Activated gamma-delta T cell treated with Interleukin-2 at 50 U/mL for 16 hours (primary cell): Measurements from ENCODE around the gene KRTAP13-4.

Source experiments
- DNase-seq: peaks from one replicate; pipeline ENCODE4 v3.0.0-alpha.2; 2020

Gene KRTAP13-4, protein sequence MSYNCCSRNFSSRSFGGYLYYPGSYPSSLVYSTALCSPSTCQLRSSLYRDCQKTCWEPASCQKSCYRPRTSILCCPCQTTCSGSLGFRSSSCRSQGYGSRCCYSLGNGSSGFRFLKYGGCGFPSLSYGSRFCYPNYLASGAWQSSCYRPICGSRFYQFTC

DNA sequence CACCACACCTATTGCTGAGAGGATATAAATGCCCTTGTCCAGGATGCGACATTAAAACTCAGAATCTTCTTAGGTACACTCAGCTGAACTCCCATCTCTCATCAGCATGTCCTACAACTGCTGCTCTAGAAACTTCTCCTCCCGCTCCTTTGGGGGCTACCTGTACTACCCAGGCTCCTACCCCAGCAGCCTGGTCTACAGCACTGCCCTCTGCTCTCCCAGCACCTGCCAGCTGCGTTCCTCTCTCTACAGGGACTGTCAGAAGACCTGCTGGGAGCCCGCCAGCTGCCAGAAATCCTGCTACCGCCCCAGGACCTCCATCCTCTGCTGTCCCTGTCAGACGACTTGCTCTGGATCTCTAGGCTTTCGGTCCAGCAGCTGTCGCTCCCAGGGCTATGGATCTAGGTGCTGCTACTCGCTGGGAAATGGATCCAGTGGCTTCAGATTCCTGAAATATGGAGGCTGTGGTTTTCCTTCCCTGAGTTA is at the start of gene KRTAP13-4:
KRTAP13-4 (plus strand) TSS at position 51 of the 486 bp plus-strand sequence; CDS start at position 107, 56 bp downstream.
- DNase-seq = no peak

DNA sequence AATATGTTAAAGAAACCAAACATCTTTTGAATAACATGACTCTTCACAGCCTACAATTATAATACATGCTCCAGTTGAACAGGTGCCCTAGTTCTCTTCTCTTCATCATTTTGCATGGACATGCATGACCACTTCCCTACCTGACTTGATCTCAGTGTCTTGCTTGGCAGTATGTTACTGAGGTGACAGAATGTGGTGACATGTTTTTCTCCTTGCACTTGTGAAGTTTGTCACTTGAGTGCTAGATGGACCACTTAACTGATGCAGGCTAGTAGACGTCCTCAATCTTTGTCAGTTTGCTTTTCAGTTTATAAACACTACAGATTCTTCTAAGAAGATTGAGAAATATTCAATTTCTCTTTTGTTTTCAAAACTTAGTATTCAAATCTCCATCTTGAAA is 47.8 kb upstream of the KRTAP13-4 start:
- no peak for DNase-seq

DNA sequence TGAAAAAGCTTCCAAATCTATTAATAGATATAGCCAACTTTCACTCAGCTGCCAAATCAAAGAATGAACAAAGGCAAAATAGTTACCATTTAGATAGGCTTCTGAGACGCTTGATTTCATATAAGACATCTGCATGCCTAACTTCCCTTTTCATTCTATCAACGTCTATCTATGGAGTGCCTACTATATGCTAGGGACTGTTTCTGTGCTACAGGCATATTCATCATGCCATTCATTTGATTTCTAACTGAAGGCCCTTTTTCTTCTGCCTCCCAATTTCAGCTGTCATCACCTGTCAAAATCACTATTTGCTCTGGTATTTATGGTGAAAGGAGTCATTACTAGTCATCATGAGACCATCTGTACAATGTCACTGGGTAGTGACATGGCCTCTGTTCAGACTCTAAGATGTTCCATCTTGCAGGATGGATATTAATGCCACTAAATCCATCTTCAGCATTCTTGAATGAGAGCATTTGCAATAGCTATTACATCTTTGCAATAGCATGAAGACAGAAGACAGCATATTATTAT is 38.5 kb upstream of the KRTAP13-4 start:
- DNase-seq = no peak

DNA sequence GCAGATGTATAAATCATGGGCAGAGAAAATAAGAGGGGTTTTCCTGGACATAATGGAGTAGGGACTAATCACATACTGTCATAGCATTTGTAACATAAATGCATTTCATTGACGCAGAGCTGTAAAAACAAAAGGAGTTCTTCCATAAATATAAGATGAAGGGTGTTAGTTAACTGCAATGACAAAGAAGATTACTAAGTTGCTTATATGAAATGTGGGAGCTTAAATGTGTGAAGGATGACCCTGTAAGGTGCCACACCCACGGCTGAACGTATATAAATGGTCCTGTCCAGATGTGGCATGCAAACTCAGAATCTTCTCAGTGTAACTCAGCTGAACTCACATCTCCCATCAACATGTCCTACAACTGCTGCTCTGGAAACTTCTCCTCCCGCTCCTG is 34.3 kb upstream of the KRTAP13-4 start, which contains the start of gene KRTAP13-1:
KRTAP13-1 (plus strand) TSS at position 301 of the 400 bp plus-strand sequence; CDS start at position 357, 56 bp downstream.
- no peak for DNase-seq

DNA sequence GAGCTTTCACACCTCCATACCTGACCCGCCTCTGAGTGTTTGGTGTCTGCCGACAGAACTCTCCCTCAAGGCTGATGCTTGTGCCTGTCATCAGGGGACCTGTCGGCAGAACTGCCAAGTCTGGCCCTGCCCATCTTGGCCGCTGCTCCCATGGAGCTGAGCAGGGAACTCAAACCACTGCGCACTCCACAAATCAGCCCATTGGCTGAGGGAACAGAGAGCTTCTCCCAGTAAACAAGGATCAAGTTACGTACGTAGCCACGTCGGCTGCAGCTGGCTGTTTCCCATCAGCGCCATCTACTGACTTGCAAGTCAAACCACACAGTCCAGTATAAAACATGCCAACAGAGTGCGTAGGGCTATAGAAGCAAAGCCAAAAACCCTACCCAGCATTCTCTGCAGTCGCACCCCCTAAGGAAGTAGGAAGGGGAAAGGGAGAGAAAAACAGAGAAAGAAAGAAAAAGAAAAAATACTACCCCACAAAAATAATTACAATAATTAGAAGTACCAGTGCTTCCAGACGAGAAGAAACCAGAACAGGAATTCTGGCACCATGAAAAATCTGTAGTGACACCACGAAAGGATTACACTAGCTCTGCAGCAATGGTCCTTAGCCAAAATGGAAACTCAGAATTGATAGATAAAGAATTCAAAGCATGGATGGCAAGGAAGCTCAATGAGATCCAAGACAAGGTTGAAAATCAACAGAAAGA is 21.1 kb upstream of the KRTAP13-4 start:
- DNase-seq = no peak

DNA sequence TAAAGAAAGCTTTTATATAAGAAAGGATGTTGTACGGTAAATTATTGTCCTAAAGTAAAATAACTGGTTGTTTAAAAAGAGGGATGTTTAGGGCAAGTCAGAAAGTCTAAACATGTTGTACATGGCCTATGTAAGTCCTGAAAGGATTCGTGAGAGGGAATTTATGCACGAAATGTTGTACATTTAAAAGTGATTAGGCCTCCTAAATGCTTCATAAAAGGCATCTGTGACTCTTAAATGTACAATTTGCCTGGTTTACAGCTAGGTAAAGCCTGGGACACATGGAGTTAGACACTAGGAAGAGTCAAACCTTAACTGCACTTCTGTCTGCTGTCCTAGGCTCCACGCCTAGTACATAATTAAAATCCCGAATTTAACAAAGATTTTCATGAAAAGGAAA is 14.0 kb upstream of the KRTAP13-4 start:
- no peak for DNase-seq

DNA sequence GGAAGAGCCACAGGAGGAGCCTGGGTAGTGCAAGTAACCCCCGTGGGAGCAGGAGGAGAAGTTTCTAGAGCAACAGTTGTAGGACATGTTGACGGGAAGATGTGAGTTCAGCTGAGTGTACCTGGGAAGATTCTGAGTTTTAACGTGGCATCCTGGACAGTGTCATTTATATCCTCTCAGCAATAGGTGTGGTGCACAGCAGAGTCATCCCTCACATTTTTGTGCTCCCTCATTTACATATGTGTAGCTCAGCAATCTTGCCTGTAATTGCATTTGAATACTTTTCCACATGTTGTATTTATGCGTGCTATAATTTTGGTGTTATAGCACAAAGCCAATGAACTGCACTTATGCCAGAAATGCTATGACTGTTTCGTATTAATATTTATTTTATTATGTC is 4.2 kb upstream of the KRTAP13-4 start, which contains the start of gene KRTAP13-3:
KRTAP13-3 (minus strand) TSS at position 101 of the 400 bp plus-strand sequence; CDS start at position 87, 14 bp downstream.
- no peak for DNase-seq

DNA sequence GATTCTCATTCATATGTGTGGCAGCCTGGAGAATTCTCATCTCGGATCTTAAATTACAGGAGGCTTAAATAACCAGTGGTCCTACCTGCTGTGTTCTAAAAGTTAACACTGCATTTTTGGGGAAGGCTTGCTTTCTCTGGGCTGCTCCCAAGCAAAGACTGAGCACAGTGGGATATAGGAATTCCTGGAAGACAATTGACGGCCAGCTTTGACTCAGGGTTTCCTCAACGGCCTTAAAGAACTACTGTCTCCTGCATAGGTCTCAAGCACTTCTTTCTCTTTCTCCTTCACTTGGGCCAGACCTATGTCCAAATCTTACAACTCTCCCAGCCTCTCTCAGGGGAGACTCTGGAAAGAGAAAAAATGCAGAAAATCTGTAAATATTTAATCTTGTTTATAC is 3.3 kb upstream of the KRTAP13-4 start:
- no peak for DNase-seq

DNA sequence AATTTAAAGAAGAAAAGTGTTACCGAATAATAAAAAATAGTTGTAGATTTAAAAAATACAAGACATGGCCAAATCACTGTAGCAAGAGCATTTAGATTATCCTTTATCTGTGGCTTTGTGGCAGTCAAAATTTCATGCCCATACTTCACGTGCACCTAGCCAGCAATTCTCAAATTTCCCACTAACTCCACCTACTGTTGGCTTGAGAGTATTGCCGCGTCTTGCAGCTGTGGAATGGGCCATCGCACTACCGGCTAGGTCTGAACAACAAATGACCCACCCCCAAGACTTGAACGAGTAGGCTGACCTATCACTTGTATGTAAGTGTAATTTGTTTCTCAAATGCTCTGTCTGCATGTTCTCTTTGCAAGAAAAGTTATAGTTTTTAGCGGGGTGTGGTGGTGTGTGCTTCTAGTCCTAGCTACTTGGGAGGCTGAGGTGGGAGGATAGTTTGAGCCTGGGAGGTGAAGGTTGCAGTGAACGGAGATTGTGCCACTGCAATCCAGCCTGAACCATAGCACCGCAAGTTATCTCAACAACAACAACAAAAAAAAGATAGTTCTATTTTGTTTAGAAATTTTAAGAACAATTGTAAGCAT is 4.1 kb downstream of the KRTAP13-4 start:
- no peak for DNase-seq

DNA sequence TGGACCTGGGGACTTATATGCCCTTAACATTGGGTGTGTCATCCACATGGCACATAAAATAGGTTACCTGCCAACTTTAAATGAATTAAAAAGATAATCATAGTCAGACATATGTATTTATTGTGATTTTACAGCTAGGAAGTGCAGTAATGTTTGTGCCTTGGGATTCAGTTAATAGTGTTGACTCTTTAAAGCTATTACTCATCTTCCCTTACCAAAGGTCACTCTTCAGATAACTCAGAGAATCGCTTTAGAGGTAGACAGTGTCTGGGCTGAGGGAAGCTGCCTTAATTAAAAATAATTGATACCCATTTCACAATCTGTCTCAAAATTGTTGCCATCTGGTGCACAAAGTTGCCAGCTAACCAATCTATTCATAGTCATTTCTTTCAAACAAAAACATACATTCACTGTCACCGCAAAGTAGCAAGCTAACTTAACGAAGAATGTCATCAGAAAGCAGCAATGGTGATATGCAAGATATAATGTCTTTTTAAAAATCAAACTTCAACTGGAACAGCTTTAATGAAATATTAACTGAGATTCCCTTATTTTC is 7.1 kb downstream of the KRTAP13-4 start:
- no peak for DNase-seq

DNA sequence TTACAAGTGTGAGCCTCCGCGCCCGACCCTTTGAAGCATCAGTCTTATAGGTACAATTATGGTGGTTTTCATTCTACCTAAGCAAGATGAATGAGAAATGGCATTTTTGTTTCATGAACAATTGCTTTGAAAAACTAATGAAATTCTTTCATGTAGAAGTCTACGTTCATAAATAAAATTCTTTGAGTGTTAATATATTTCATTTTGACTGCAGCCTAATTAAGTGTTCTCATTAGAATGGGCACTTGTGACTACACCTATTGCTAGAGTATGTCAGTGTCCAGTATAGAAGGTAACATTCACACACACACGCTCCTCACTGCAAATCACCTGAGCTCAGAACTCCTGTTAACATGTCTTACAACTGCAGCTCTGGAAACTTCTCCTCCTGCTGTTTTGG is 10.0 kb downstream of the KRTAP13-4 start, which contains the start of gene KRTAP15-1:
KRTAP15-1 (plus strand) TSS at position 301 of the 400 bp plus-strand sequence; CDS start at position 354, 53 bp downstream.
- DNase-seq = no peak

DNA sequence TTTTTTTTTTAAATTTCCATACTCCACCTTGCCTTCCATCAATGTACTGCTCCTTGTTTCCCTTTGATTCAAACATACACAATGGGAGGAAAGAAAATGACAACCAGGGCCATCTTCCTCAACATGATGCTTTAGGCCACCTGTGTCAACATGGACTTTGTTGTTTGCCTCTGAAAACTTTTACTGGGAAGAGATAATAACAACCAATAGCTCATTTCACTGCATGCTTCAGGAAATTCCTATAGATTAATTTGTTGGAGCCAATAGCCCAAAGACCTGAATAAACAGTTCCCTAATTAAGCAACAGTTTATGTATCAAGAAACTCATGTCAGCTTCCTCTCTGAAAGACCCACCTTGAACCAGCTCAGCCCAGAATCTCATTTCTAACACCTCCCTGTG is 13.2 kb downstream of the KRTAP13-4 start:
- DNase-seq = no peak

DNA sequence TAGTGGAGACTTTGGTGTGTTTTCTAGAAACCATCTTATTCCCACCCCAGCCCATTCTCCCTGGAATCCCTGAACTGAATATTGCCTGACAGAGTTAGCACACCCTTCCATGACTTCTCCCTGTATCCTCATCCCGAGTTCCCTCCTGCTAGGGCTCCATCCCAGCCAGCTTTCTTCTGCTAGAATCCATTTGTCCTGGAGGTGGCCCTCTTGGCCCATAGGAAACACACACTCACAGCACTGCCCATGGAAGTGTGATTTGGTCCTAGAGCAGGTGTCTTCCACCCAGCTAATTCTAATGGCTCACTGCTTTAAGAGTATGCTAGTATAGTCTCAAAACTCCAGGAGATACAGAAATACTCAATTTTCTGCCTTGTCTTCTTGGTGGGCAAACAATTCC is 14.2 kb downstream of the KRTAP13-4 start:
- no peak for DNase-seq

DNA sequence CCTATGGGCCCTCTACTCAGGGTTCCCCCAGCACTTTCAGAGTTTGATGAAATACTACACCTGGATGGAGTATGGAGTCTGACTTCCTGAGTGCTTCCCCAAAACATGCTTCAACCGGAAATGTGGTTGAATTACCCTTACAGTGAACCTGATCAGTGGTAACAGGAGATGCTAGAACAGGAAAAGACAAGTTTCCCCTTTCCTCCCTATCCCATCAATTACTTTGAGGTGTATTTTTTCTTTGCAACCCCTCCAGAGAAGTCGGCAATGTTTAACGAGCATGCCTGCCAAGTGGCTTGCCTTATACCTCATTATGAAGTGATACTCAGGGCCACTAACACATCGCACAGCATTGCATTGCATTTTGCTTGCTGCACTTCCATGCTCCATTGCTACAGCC is 17.0 kb downstream of the KRTAP13-4 start:
- DNase-seq = no peak

DNA sequence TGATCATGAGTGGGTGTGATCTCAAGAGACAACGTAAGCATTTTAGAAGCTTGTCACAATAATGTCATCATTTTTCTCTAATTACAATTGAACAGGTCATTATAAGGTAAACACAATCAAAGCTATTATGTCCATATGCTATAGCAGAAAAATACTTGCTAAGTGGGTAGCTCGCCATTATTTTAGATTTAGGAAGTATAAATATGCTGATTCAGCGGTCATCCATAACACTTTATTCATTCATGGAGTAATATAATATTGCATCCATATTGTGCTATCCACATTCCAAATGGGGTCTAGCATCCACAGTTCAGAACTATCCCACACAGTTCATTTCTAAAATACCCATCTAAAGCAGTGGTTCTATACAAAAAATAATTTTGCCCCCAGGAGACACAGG is 18.5 kb downstream of the KRTAP13-4 start:
- no peak for DNase-seq

DNA sequence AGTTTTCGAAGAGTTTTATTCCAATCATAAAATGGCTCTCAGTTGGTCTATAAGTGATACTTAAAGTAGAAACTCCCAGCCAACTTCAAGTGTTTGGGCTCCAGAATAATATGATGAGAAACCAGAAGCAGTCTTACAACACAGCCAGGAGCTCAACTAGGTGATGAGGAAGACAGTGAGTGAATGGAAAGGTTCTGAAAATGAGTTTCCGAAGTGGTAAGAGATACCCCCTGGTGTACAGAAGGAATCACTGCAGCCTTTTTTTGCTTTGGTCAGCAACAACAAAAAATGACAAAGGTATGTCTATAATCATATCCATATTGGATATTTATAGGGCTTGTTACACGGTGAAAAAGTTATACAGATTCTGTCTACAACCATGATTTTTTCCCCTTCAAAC is 33.7 kb downstream of the KRTAP13-4 start:
- no peak for DNase-seq

DNA sequence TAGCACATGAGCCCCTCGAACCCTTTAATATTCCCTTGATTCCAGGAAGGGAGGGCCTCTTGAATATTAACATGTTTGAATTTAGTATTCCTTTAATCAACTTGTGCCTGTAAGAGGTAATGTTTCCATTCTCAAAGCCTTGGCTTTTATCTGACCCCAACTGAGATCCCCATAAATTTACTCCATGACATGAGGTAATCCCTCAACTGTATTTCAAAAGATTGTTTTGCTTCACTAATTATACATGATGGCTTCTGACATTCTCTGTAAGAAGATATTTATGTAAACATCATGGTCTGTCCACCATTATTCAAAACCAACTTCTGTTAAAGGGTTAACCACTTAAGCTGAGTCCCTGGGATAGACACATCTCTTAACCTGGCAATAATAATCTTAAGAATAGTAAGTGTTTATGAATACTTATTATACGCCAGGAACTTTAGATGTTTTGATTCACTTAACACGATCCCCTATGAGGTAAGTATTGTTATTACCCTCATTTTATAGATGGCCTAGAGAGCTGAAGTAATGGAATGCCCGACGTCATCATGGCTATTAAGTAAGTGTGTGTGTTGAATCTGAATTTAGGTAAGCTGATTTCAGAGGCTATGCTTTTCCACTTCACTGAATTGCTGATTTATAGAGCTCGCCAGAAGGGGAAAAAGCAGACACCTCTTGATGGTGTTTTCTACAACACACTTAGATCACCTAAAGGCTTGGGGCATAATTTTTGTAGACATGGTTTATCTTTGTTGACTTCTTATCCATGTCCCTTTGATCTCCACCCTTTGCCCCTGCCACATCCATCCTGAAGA is 39.1 kb downstream of the KRTAP13-4 start:
- no peak for DNase-seq

DNA sequence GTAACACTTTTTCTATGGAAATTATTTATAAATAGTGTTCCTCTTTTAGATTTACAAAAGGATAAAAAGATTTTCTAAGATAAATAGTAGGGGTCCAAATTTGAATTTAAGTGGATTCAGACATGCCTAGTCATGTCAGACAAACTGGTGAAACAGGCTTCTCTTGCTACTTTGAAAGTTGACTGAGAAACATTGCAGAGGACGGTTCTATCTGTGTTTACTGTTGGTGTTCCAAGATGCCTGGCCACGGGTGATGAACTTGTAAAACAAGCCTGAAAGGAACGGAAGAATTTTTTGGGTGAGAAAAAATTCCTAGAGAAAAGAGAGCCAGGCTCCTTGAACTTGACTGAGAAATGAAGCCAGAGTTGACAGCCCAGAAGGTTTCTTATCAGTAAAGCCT is 48.0 kb downstream of the KRTAP13-4 start:
- no peak for DNase-seq

DNA sequence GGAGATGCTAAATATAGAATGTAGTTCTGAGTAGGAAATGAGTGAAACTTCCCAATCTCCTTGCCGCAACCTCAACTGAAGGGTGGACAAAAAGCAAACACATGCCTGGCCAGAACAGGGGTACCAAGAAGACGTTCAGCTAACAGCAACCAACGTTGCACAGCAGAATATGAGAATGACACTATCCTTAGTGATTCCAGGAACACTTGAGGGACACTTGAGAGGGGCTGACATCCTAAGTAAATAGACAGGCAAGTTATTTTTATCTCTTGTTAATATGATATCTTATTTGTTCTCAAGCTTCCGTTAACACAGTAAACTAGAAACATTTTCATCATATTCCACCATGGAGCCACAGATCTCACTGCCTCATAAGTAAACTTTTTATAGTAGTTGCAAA is 49.2 kb downstream of the KRTAP13-4 start:
- DNase-seq = no peak

DNA sequence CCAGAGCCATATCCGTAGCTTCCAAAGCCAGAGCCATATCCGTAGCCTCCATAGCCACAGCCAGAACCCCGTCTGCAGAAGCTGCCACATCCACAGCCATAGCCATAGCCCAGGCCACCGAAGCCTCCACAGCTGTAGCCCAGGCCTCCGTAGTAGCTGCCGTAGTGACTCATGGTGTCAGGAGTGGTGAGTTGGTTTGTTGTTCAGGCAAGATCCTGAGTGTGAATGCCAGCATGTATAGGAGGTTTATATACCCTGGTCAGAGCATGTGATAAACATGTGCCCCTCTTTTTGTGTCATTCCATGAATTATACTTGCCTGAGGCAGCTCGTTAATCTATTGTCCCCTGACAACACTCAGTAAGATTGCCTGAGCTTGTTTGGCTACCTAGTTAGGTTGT is 50.1 kb downstream of the KRTAP13-4 start, which contains the start of gene KRTAP19-1:
KRTAP19-1 (minus strand) TSS at position 223 of the 400 bp plus-strand sequence; CDS start at position 173, 50 bp downstream.
- DNase-seq = no peak
